SW480 (cell line): Measurements from ENCODE around the gene MYL10.

ENCODE experiments used
- DNase-seq: peaks from one replicate; pipeline ENCODE4 v3.0.0-alpha.2; 2016; ENCODE audit warnings: low spot score

The MYL10 gene

DNA sequence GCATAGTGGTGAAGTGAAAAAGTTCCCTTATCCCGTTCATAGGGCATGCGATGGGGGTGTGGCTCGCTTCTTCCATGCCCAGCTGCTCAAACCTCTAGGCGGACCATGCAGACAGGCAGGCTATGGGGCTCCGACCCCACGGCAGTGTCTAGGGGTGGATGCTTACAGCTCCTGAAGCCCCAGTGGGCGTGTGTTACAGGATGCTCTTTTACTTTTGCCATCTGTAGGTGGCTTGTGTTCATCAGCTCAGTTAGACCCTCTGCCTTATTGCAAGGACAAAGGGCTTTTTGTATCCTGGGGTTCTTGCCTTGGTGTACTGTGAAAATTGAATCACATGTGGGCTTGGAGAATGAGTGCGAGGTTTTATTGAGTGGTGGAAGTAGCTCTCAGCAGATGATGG, at the start of gene MYL10:
TSS of gene MYL10 (minus strand) at position 126 of the 400 bp plus-strand sequence. CDS start 178 bp downstream, outside the sequence.
- no peak for DNase-seq

DNA sequence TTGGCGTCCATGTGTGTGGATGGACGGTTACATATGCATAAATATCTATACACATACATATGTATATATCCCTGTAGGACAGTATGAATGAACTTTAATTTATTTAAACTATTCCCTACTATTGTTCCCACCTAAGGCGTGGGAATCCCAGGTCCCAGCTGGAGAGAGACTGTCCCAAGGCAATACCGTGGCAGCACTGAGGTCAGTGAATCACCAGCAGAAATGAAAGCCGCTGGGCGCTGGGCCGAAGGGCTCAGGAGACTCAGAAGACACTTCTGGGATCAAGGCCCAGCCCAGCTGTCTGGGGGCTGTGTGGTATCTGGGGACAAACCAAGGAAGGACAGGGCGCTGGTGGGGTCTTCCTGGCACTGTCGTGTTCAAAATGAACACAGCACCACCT, 49.6 kb upstream of the MYL10 start:
- DNase-seq, result no peak

DNA sequence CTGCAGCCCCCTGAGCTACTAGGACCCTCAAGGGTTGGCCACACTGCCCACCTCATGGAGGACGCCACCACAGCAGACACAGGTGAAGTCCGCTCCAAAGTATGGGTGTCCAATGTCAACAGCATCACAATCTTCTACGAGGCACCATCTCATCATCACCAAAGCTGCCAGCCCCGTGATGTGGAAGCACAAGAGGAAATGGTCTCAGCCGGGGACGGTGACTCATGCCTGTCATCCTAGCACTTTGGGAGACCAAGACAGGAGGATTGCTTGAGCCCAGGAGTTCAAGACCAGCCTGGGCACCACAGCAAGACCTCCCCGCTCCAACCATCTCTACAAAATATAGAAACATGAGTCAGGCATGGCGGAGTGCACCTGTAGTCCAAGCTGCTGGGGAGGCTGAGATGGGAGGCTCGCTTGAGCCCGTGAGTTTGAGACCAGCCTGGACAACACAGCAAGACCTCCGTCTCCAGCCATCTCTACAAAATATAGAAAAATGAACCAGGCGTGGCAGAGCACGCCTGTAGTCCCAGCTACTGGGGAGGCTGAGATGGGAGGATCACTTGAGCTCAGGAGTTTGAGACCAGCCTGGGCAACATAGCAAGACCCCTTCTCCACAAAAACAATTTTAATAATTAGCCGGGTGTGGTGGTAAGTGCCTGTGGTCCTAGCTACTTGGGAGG, 48.8 kb upstream of the MYL10 start:
- DNase-seq, result no peak

DNA sequence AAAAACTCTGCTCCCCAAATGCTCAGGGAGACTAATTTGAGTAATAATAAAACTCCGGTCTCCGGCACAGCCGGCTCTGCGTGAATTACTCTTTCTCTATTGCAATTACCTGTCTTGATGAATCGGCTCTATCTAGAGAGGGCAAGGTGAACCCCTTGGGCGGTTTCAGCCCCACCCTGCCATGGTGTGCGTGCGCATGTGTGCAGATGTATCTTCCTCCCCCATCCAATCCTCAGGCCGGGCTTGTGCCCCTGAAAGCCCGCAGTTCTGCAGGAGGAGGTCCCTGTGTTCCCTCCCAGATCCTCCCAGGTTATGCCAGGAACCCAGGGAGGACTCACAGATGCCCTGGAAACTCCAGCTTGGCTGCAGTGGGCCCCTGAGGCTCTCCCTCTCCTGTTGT, 48.3 kb upstream of the MYL10 start:
- no peak for DNase-seq

DNA sequence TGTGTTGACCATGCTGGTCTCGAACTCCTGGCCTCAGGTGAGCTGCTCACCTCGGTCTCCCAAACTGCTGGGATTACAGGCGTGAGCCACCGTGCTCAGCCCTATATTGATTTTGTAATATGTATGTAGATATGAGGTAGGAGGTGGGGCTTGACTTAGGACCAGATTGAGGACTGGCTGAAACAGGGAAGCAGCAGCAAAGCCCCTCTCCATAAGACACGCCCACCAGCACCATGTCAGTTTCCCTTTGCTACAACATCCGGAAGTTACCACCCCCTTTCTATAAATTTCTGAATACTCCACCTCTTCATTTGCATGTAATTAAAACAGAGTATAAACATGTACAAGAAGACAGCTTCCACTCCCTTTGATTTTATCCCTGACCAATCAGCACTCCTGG, 47.9 kb upstream of the MYL10 start:
- DNase-seq, result no peak

DNA sequence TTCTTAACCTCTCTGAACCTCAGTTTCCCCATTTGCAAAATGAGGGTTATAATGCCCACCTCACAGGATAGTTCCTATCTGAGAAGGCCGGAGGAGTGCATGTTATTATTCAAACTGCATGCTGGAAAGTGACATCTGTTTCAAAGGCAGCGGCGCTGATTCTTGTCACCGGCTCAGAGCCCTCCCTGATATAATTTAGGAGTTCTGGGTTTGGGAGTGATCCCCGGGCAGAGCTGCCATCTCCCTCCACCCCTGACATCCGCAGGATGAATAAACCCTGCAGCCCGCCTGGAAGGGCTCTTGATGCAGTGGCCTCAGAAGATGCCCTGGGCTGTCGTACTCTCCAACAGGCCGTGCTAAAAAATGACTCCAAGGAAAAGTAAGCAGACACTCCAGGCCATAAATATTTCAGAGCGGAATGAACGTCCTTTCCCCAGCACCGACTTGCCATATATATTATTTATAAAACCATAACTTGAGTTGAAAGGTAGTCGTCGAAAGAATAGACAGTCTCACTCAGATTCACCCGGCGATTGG, 47.0 kb upstream of the MYL10 start:
- no peak for DNase-seq

DNA sequence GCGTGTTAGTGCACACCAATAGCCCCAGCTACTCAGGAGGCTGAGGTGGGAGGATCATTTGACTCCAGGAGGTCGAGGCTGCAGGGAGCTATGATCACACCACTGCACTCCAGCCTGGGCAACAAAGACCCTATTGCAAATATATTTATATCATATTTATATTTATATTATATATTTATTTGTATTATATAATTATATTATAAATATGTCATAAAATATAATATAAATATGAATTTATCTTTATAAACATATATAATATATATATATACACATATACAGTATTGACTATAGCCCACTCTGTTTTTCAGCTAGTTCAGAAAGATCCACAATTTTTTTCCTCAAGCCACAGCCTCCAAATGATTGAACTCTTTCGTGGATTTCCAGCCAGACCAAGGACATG, 45.3 kb upstream of the MYL10 start:
- DNase-seq, result no peak

DNA sequence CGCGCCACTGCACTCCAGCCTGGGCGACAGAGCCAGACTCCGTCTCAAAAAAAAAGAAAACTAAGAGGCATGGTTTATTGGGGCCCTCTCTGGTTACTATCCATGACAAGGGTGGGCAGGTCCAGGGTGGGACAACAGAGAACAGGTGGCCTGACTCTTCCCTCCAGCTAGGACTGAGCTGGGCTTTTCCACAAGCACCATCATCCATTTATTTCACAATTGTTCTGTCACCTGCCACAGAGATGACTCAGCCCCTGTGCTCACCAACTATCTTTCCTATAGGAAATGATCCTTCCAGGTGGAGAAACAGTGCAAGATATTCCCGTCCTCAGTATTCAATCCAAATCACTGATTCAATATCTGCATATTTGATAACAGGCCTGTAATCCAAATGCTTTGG, 44.9 kb upstream of the MYL10 start:
- peak; percentile 40 for DNase-seq

DNA sequence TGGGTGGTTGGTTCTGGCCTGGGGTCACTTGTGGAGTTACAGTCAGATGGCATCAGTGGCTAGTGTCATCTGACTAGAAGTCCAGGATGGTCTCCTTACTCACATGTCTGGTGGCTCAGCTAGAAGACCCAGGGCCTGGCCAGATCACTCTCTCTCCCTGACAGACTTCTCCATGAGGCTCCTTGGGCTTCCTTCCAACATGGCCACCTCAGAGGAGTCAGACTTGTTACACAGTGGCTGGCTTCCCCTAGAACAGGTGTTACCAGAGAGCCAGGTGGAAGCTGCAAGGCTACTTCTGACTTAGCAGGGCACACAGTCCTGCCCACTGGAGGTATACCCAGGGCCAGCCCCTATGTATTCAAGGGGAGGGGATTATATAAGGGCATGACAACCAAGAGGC, 44.2 kb upstream of the MYL10 start:
- DNase-seq, result no peak

DNA sequence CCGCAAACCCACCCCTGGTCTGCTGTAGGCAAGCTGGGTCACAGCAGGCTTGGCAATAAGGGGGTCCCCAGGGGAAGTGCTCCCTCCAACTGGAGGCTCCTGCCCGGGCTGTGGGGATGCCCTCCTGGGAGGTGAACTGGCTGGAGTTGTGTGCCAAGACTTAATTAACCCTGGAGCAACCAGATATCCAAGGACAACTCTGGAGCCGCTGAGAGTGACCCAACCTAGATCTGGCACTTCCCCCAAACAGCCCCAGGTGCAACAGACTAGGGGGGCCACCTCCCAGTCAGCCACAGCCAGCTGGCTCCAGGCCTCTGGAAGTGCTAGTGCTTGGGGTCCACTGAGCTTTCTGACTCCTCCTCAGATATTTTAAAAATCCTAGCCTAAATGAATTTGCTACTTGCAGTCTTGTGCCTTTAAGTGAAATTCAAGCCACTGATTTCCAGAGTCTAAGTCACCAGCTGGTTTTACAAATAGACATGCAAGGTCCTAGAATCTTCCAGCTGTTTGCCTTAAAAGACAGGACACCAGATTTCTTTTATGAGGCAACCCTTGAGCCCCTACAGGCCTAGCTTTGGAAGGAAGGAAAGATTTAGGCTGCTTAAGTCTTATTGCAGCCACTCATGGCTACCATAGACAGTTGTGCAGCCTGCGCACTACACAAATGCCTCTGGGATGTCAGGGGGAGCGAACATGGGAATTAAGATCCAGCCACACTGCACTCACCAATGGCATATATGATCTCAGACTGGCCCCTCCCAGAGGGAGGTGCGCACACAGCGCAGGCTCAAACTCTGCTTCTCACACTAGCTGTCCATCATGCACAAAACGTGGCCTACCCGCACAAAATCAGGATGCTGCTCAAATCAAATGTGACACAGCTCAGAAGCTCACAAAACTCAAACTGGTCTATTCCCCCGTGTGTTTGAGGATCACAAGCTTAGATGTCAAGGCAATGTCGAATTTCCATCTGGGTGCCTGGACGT, 42.6 kb upstream of the MYL10 start:
- DNase-seq, result no peak

DNA sequence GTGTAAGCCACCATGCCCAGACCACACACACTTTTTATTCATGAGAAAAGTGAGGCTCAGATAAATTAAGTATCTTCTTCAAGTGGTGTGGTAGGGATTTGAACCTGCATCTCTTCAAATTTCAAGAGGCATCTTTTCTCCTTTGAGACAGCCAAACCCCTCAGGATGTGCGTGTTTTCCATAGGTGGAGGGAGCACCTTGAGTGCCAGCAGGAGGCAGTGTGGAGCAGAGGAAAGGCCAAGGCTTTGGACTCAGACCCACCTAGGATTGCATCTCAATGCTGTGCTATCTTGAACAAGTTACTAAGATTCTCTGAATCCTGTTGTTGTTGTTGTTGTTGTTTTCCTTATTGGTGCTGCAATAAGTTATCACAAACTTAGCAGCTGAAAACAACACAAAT, 40.2 kb upstream of the MYL10 start:
- no peak for DNase-seq

DNA sequence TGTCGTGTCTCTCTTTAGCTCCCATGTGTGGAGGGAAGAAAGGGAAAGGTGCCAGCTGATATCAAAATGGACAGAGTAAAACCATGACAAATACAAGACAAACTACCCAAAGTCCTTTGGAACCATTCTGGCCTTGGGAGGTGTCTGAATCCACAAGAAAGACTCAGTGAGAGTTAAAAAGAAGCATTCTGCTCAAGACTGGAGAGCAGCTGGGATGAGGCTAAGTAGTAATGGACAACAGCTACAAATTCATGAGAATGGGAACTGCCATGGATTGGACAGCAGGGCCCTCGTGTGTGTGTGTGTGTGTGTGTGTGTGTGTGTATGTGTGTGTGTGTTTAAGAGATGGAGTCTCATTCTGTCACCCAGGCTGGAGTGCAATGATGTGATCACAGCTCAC, 39.6 kb upstream of the MYL10 start:
- DNase-seq, result no peak

DNA sequence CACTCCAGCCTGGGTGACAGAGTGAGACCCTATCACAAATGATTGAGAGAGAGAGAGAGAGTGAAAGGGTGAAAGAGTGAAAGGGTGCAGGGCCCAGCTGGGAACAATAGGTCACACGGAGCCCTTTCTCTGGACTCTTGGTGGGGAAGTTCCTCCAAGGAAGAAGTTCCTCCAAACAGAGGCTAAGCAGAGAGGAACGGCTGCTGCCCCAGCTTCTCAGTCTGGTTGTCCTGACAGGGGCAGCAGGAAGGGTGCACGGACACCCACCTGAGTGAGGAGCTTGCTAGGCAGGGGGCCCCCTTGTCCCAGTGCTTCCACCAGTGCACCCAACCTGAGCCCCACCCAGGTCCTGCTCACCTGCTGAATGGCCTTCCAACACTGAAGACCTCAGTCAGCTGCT, 38.8 kb upstream of the MYL10 start:
- no peak for DNase-seq

DNA sequence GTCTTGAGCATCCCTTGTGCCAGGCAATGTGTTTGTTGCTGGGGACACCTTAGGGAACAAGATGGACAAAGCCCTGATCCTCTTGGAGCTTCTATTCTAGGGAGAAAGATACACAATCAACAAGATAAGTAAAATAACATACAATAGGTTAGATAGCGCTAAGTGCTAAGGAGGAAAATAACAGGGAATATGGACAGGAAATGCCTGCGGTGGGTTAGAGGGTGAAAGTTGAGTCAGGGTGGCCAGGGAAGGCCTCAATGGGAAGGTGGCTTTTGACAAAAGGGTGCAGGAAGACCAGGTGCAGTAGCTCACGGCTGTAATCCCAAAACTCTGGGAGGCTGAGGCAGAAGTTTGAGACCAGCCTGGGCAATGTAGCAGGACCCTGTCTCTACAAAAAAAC, 38.3 kb upstream of the MYL10 start:
- no peak for DNase-seq

DNA sequence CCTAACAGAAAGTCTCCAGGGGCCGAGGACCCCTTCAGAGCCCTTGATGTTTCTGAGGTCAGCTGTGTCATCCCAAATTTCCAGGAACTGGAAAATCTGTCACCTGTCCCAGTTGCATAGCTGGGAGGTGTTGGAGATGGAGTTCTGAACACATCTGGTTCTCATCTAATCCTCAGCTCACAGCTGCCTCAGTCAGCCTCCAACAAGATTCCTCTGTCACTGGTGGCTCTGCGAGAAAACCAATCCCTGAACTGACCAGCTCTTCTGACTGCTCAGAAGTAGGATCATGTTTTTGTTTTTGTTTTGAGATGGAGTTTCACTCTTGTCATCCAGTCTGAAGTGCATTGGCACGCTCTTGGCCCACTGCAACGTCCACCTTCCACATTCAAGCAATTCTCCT, 37.6 kb upstream of the MYL10 start:
- no peak for DNase-seq

DNA sequence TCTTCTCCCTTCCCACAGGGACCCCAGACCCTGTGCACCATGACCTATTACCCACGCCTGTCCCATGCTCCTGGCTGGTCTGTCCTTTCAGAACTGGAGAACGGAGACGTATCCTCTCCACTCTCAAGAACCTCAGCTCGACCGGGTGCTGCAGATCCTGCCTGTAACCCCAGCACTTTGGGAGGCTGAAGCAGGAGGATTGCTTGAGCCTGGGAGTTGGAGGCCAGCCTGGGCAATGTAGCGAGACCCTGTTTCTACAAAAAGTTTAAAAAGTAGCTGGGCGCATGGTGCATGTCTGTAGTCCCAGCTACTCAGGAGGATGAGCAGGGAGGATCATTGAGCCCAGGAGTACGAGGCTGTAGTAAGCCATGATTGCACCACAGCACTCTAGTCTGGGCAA, 37.2 kb upstream of the MYL10 start:
- no peak for DNase-seq

DNA sequence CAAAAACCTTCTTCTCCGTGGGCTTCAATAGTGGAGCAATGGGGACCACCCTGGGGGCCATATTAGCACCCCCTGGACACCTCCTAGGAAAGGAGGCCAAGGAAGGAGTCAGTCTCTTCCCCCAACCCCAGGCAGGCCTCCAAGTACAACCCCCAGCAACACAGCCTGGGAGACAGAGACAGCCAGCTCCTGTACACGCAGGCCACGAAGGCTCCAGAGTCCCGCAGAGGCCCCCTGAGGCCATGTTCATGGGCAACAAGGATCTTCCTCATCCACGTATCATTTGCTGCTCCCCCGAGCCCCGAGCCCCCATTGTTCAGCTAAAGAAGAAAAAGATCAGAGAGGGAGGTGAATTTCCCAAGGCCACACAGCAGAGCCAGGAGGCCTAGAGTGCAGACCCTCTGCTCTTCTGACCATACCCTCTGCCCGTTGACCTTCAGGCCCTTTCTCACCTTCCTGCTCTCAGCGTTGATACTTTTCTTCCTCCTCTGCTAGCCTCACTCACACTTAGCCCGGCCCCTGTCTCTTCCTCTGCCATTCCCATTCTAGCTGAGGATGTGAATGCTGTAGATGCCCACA, 35.9 kb upstream of the MYL10 start:
- no peak for DNase-seq

DNA sequence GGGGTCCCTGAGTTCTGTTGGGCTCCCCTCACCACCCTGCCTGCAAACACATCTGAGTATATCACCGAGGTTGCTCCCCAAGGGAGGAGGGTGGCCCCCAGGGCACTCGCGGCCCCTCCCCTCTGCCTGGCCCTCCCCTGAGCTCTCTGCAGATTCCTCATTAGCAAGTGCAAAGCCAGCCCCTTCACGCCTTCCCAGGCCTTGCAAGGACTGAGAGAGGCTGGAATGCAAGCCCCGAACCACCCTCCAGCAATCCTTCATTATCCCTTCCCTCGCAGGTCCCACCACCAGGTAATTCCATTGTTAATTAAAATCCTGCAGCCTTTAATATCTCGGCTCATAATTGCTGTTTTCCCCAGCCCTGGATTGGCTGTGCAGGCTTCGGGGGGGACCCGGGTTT, 35.3 kb upstream of the MYL10 start:
- DNase-seq, result no peak

DNA sequence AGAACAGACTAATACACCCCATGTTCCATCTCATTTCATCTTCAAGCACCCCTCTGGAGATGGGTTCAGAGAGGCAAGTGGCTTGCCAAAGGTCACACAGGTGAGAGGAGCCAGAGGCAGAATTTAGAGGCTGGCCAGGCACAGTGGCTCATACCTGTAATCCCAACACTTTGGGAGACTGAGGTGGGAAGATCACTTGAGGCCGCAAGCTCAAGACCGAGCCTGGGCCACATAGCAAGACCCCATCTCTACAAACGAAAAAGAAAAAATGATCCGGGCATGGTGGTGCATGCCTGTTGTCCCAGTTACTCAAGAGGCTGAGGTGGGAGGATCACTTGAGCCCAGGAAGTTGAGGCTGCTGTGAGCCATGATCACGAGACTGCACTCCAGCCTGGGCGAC, 34.7 kb upstream of the MYL10 start:
- no peak for DNase-seq

DNA sequence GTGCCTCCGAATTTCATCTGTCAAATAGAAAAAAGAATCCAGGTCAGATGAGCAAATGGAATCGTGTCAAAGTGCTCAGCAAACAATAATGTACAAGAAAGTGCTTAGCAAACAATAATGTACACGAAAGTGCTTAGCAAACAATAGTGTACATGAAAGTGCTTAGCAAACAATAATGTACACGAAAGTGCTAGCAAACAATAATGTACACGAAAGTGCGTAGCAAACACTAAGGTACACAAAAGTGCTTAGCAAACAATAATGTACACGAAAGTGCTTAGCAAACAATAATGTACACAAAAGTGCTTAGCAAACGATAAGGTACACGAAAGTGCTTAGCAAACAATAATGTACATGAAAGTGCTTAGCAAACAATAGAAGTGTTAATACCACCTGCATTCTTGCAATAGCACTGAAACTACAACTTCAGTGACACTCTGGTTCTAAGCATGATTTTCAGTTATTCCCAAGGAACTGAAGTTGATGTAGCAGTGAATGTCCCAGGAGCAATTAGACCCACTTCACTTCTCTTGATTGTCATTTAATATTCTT, 33.4 kb upstream of the MYL10 start:
- DNase-seq, result no peak

DNA sequence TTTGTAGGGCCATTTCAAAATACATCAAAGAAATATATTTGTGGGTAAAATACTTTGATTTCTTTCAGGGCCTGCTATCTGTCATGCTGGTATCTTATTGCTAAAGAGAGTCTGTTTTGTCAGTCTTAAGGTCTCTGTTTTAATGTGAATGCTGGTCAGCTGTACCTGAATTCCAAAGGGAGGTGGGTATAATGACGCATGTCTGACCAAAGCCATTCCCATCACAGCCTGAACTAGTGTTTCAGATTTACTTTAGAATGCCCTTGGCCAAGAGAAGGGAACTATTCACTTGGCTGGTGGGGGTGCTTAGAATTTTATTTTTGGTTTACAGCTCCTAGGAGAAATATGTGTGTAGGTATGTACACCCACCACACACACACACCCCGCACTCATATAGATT, 30.6 kb upstream of the MYL10 start:
- no peak for DNase-seq

DNA sequence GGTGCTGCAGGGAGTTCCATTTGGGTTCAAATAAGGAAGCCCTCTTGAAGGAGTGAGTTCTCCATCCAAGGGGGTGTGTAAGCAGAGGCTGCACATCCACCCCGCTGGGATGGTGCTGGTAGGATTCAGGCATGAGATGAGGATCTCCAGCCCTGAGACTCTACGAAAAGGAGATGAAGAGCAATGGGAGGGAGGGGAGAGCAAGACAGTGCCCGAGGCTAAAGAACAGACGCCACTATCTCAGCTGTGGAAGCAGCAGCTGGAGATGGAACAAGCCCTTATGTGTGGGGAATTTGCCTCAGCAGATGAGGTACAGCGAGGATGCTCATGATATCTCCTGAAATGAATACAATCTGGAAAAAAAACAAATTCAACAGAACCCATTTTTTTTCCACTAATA, 28.1 kb upstream of the MYL10 start:
- no peak for DNase-seq

DNA sequence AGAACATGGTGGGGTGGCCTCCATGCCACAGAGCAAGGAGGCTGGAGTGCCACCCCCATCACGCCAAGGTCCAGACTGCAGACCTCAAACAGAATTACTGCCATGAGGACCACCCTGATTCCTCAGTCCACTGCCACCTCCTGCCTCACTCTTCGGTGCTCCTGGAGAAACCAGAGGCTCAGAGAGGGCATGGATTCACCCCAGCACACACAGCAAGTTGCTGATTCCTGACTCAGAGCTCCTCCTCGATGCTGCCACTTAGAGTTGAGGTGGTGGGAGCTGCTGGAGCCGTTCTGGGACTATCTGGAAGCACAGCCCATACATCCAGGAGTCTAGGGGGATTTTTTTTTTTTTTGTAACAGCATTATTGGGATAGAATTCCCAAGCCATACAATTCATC, 22.0 kb upstream of the MYL10 start:
- DNase-seq, result no peak
